ENCODE results near the gene PIK3AP1.

DNA sequence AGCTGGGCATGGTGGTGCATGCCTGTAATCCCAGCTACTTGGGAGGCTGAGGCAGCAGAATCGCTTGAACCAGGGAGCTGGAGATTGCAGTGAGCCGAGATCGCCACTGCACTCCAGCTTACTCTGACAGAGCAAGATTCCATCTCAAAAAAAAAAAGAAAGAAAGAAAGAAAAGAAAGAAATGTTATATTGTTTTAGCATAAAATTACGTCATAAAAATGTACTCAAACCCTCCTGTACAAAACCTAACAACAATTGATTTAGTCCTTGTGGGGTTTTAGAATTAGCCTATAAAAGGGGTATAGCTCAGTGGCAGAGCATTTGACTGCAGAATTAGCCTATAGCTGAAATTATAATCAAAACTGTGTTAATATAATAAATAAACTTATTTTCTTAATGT, 27.9 kb downstream of the PIK3AP1 start:
- TF ChIP-seq, protein P1, sequence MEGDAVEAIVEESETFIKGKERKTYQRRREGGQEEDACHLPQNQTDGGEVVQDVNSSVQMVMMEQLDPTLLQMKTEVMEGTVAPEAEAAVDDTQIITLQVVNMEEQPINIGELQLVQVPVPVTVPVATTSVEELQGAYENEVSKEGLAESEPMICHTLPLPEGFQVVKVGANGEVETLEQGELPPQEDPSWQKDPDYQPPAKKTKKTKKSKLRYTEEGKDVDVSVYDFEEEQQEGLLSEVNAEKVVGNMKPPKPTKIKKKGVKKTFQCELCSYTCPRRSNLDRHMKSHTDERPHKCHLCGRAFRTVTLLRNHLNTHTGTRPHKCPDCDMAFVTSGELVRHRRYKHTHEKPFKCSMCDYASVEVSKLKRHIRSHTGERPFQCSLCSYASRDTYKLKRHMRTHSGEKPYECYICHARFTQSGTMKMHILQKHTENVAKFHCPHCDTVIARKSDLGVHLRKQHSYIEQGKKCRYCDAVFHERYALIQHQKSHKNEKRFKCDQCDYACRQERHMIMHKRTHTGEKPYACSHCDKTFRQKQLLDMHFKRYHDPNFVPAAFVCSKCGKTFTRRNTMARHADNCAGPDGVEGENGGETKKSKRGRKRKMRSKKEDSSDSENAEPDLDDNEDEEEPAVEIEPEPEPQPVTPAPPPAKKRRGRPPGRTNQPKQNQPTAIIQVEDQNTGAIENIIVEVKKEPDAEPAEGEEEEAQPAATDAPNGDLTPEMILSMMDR (IDR thresholded peaks at IDR 0.05 in 4 of 5, conservative IDR thresholded peaks at IDR 0.05 in 1 of 5) = no peak
- no peak for TF ChIP-seq POLR2A (IDR thresholded peaks at IDR 0.05)

Measured in gastrocnemius medialis (tissue), 4 donors.